Measurements from ENCODE around the gene CLTC. TPM values are rescaled to one million over a fixed set of nuclear protein-coding genes. Genes with fewer than 3 reads are reported as not detected.

CLTC gene
- total and polyA plus RNA-seq, 2 donors from 2014 or later, result 213 to 259 TPM

- peaks cover 3 to 25% (median 19%) of the 10 kb centered on the region in 3 donors for H3K36me3 ChIP-seq (ENCODE audit: control insufficient read depth in 2 of 3, insufficient read depth in 3 of 3, low read length in 3 of 3)
- no peak overlapping the region for H3K27ac ChIP-seq (ENCODE audit: low read depth in 2 of 2, low read length in 2 of 2)
- no peak overlapping the region for H3K9ac ChIP-seq (ENCODE audit: low read length in 3 of 3)
- H3K27me3 ChIP-seq (ENCODE audit: control insufficient read depth, insufficient read depth, low read length), result no peaks in the 10 kb centered on the region
- H3K4me3 ChIP-seq (ENCODE audit: low read length in 3 of 3), result no peak overlapping the region
- TF ChIP-seq, protein P1, sequence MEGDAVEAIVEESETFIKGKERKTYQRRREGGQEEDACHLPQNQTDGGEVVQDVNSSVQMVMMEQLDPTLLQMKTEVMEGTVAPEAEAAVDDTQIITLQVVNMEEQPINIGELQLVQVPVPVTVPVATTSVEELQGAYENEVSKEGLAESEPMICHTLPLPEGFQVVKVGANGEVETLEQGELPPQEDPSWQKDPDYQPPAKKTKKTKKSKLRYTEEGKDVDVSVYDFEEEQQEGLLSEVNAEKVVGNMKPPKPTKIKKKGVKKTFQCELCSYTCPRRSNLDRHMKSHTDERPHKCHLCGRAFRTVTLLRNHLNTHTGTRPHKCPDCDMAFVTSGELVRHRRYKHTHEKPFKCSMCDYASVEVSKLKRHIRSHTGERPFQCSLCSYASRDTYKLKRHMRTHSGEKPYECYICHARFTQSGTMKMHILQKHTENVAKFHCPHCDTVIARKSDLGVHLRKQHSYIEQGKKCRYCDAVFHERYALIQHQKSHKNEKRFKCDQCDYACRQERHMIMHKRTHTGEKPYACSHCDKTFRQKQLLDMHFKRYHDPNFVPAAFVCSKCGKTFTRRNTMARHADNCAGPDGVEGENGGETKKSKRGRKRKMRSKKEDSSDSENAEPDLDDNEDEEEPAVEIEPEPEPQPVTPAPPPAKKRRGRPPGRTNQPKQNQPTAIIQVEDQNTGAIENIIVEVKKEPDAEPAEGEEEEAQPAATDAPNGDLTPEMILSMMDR (IDR thresholded peaks at IDR 0.05; ENCODE audit: borderline replicate concordance, extremely low read depth, insufficient read depth), result no peak
- intact Hi-C loops (cut with DNase I), result no loop called here
- DNase-seq, result no peak
- H3K9me3 ChIP-seq (ENCODE audit: control insufficient read depth in 2 of 3, insufficient read depth in 1 of 3, low read length in 3 of 3), result no peaks in the 10 kb centered on the region
- no peaks in the 10 kb centered on the region for H3K4me1 ChIP-seq (ENCODE audit: control insufficient read depth in 2 of 3, insufficient read depth in 2 of 3, low read depth in 1 of 3, low read length in 3 of 3)
- no peak for FAIRE-seq
These were observed 19.5 kb upstream of the CLTC start for GRCh38 chr17:59600169-59600568.

- no peak overlapping the region for H3K27ac ChIP-seq (ENCODE audit: low read depth in 2 of 2, low read length in 2 of 2)
- no peak for DNase-seq
- FAIRE-seq, result no peak
These were observed 18.6 kb upstream of the CLTC start for GRCh38 chr17:59601130-59601529.

DNA sequence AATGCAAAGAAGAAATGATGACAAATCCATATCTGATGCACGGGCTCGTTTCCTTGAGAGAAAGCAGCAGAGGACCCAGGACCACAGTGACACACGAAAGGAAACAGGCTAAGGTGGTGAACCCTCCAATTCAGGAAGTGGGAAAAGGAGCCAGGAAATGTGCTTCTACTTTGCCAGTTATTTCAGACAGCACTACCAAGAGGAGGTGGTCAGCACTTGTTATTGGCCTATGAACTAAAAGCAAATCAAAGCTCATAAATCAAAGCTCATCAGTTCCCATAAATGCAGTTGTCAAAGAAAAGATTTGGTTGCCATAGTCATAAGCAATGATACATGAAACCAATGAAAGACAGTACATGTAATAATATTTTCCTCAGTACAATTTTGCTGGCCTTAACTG lies 12.6 kb upstream of the CLTC start:
- Histone ChIP-seq H3K4me3 (ENCODE audit: low read length in 3 of 3) (no peak overlapping the region), H3K27me3 (ENCODE audit: control insufficient read depth, insufficient read depth, low read length) (no peaks in the 10 kb centered on the region), H3K4me1 (ENCODE audit: control insufficient read depth in 2 of 3, insufficient read depth in 2 of 3, low read depth in 1 of 3, low read length in 3 of 3) (no peaks in the 10 kb centered on the region), H3K36me3 (ENCODE audit: control insufficient read depth in 2 of 3, insufficient read depth in 3 of 3, low read length in 3 of 3) (peaks cover 5 to 30% (median 20%) of the 10 kb centered on the region in 3 donors), H3K9me3 (ENCODE audit: control insufficient read depth in 2 of 3, insufficient read depth in 1 of 3, low read length in 3 of 3) (no peaks in the 10 kb centered on the region), H3K9ac (ENCODE audit: low read length in 3 of 3) (no peak overlapping the region), H3K27ac (ENCODE audit: low read depth in 2 of 2, low read length in 2 of 2) (no peak overlapping the region)
- TF ChIP-seq, protein P1 (IDR thresholded peaks at IDR 0.05; ENCODE audit: borderline replicate concordance, extremely low read depth, insufficient read depth), result no peak
- FAIRE-seq (no peak), DNase-seq (no peak)
- intact Hi-C loops (cut with DNase I), result no loop called here

More at GRCh38 chr17:59601130-59601529, 18.6 kb upstream of the CLTC start:
- Histone ChIP-seq H3K4me3 (ENCODE audit: low read length in 3 of 3) (no peak overlapping the region), H3K4me1 (ENCODE audit: control insufficient read depth in 2 of 3, insufficient read depth in 2 of 3, low read depth in 1 of 3, low read length in 3 of 3) (no peaks in the 10 kb centered on the region), H3K36me3 (ENCODE audit: control insufficient read depth in 2 of 3, insufficient read depth in 3 of 3, low read length in 3 of 3) (peaks cover 3 to 30% (median 25%) of the 10 kb centered on the region in 3 donors), H3K27me3 (ENCODE audit: control insufficient read depth, insufficient read depth, low read length) (no peaks in the 10 kb centered on the region), H3K9me3 (ENCODE audit: control insufficient read depth in 2 of 3, insufficient read depth in 1 of 3, low read length in 3 of 3) (no peaks in the 10 kb centered on the region), H3K9ac (ENCODE audit: low read length in 3 of 3) (no peak overlapping the region)
- intact Hi-C loops (cut with DNase I), result no loop called here
- TF ChIP-seq, protein P1 (IDR thresholded peaks at IDR 0.05; ENCODE audit: borderline replicate concordance, extremely low read depth, insufficient read depth), result no peak

DNA sequence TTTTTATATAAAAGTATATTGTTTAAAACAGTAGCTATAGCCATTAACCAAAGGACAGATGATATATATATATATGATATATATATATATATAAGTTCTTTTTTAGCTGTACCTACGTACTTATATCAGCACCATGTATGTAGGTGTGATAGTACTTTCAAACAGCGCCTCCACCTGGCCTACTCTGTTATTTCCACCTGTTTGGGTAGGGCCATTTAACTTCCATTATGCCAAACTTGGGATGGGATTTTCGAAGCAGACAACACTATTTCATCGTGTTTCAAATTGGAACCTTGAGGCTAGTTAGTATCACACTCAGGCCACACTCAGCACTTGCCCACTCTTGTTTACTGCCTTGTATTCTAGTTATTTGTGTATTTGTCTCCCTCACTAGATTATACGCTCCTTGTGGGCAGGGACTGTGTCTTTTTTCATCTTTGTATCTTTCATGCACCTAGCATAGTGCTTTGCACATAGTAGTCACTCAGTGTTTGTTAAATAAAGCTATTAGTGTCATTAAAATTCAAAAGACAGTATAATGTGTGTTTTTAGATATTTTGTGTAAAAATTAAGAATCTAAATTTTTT lies 11.8 kb upstream of the CLTC start:
- Histone ChIP-seq H3K4me1 (ENCODE audit: control insufficient read depth in 2 of 3, insufficient read depth in 2 of 3, low read depth in 1 of 3, low read length in 3 of 3) (no peaks in the 10 kb centered on the region), H3K36me3 (ENCODE audit: control insufficient read depth in 2 of 3, insufficient read depth in 3 of 3, low read length in 3 of 3) (peaks cover 5 to 24% (median 15%) of the 10 kb centered on the region in 3 donors), H3K27me3 (ENCODE audit: control insufficient read depth, insufficient read depth, low read length) (no peaks in the 10 kb centered on the region), H3K27ac (ENCODE audit: low read depth in 2 of 2, low read length in 2 of 2) (no peak overlapping the region), H3K4me3 (ENCODE audit: low read length in 3 of 3) (no peak overlapping the region), H3K9me3 (ENCODE audit: control insufficient read depth in 2 of 3, insufficient read depth in 1 of 3, low read length in 3 of 3) (no peaks in the 10 kb centered on the region), H3K9ac (ENCODE audit: low read length in 3 of 3) (no peak overlapping the region)
- TF ChIP-seq, protein P1 (IDR thresholded peaks at IDR 0.05; ENCODE audit: borderline replicate concordance, extremely low read depth, insufficient read depth), result no peak
- FAIRE-seq (no peak), DNase-seq (no peak)
- intact Hi-C loops (cut with DNase I), result no loop called here
